ENCODE data around the gene OR52D1. TPM values are rescaled to one million over a fixed set of nuclear protein-coding genes. Genes with fewer than 3 reads are reported as not detected.

OR52D1 gene
- polyA plus RNA-seq, 1 experiment, result not detected

- H3K4me3 ChIP-seq (ENCODE audit: low read depth, low read length), result no peak overlapping the region
- no peak for DNase-seq (ENCODE audit: low read depth, low spot score)
- POLR2A ChIA-PET, result no interaction called here
- peaks cover 4% of the 10 kb centered on the region for H3K27me3 ChIP-seq (ENCODE audit: control insufficient read depth, insufficient read depth, low read length)
- no peak for TF ChIP-seq CTCF (IDR thresholded peaks at IDR 0.05; ENCODE audit: low read depth, low read length)
- no peak overlapping the region for H3K27ac ChIP-seq (ENCODE audit: low read depth, low read length)
- CTCF ChIA-PET, result no interaction called here
- H3K9me3 ChIP-seq (ENCODE audit: control insufficient read depth, insufficient read depth, low read length), result no peaks in the 10 kb centered on the region
Observed at GRCh38 chr11:5536482-5536881, 48.0 kb downstream of the OR52D1 start.

Other genes starting within 250 kb of the OR52D1 start
- gene HBG1, start 238.8 kb upstream of the OR52D1 start, polyA plus RNA-seq (2011; rRNA removed), result 0.41 and 0.45 TPM in 2 replicates
- 2.0 and 2.2 TPM in 2 replicates for gene HBG2, start 233.9 kb upstream of the OR52D1 start, polyA plus RNA-seq (2011; rRNA removed)
- 8.3 TPM in 2 replicates for gene HBE1, start 218.7 kb upstream of the OR52D1 start, polyA plus RNA-seq (2011; rRNA removed)
- 0.67 and 0.82 TPM in 2 replicates for gene OR51B4, start 186.7 kb upstream of the OR52D1 start, polyA plus RNA-seq (2011; rRNA removed)
- gene OR51B2, start 164.4 kb upstream of the OR52D1 start, polyA plus RNA-seq (2011; rRNA removed), result not detected in 2 replicates
- 0.56 and 0.84 TPM in 2 replicates for gene OR51B5, start 145.2 kb upstream of the OR52D1 start, polyA plus RNA-seq (2011; rRNA removed)
- not detected in 2 replicates for gene OR51B6, start 137.2 kb upstream of the OR52D1 start, polyA plus RNA-seq (2011; rRNA removed)
- 0.06 and 0.12 TPM in 2 replicates for gene OR51M1, start 104.9 kb upstream of the OR52D1 start, polyA plus RNA-seq (2011; rRNA removed)
- gene OR51Q1, start 66.6 kb upstream of the OR52D1 start, polyA plus RNA-seq (2011; rRNA removed), result not detected in 2 replicates
- gene OR51I1, start 47.2 kb upstream of the OR52D1 start, polyA plus RNA-seq (2011; rRNA removed), result not detected in 2 replicates
- gene OR51I2, start 39.4 kb upstream of the OR52D1 start, polyA plus RNA-seq (2011; rRNA removed), result not detected in 2 replicates
- not detected in 2 replicates for gene UBQLN3, start 21.3 kb downstream of the OR52D1 start, polyA plus RNA-seq (2011; rRNA removed)
- gene UBQLNL, start 28.0 kb downstream of the OR52D1 start, polyA plus RNA-seq (2011; rRNA removed), result 0.31 and 0.42 TPM in 2 replicates
- 0.10 TPM in 1 of 2 replicates, not detected in the other for gene OR52H1, start 59.9 kb downstream of the OR52D1 start, polyA plus RNA-seq (2011; rRNA removed)
- not detected in 2 replicates for gene OR52B6, start 92.2 kb downstream of the OR52D1 start, polyA plus RNA-seq (2011; rRNA removed)
- 5.7 and 6.8 TPM in 2 replicates for gene TRIM6, start 108.0 kb downstream of the OR52D1 start, polyA plus RNA-seq (2011; rRNA removed)
- gene TRIM34, start 136.3 kb downstream of the OR52D1 start, polyA plus RNA-seq (2011; rRNA removed), result 12.8 and 18.3 TPM in 2 replicates
- 46.3 and 53.3 TPM in 2 replicates for gene TRIM5, start 196.4 kb downstream of the OR52D1 start, polyA plus RNA-seq (2011; rRNA removed)
- gene TRIM22, start 201.1 kb downstream of the OR52D1 start, polyA plus RNA-seq (2011; rRNA removed), result 79.9 and 100 TPM in 2 replicates
- gene OR56B1, start 247.8 kb downstream of the OR52D1 start, polyA plus RNA-seq (2011; rRNA removed), result not detected in 2 replicates